B cell (primary cell): Measurements from ENCODE around the gene MYG1. TPM values are rescaled to one million over a fixed set of nuclear protein-coding genes. Genes with fewer than 3 reads are reported as not detected.

ENCODE experiments used
- ATAC-seq: fragments of 200-7000 bp; cut with Tn5 transposase; one replicate; pipeline ENCODE4 v1.10.0; 2021; ENCODE audit warnings: low read depth, mild to moderate bottlenecking, moderate number of reproducible peaks, moderate library complexity
- CTCF ChIA-PET: fragments of 350-600 bp; sonication (Branson Sonifier 250); formaldehyde crosslinking; loops from one replicate; lab custom pipeline; 2021; ENCODE audit warnings: antibody characterized with exemption, inconsistent platforms; lab: Charles Lee
- POLR2A ChIA-PET: fragments of 350-600 bp; sonication (Branson Sonifier 250); formaldehyde crosslinking; loops from one replicate; lab custom pipeline; 2021; ENCODE audit warnings: antibody characterized with exemption; lab: Charles Lee
- DNase-seq: peaks from one replicate; pipeline ENCODE4 v3.0.0; 2013
- H2AFZ ChIP-seq: 2 replicates; pipeline ENCODE4 v1.6.1; 2012; ENCODE audit warnings: mild to moderate bottlenecking, low read depth, low read length; ENCODE audit not compliant: insufficient read depth, poor library complexity, severe bottlenecking
- H3K27ac ChIP-seq, 2 donors: 1 replicate in 1 of 2; 2 replicates in 1 of 2; pipeline ENCODE4 v1.5.1; 2012 to 2013; ENCODE audit warnings: low read length in 2 of 2, mild to moderate bottlenecking in 2 of 2, moderate library complexity in 1 of 2
- H3K27me3 ChIP-seq, 4 experiments: fragments of 200-600 bp in 1 of 4; sonication (generic) in 1 of 4; replicated peaks in 1 of 4; 1 replicate in 2 of 4; 2 replicates in 2 of 4; pipeline versions ENCODE4 v1.6.1 to v1.7.0; 2013 to 2016; ENCODE audit warnings: low read length in 3 of 4, mild to moderate bottlenecking in 2 of 4, mixed read lengths in 1 of 4, moderate library complexity in 1 of 4; ENCODE audit not compliant: insufficient read depth in 4 of 4, control insufficient read depth in 3 of 4; ENCODE audit errors: control extremely low read depth in 1 of 4
- H3K36me3 ChIP-seq, 2 experiments: replicated peaks in 1 of 2; 1 replicate in 1 of 2; 2 replicates in 1 of 2; pipeline versions ENCODE4 v1.6.1 to v1.7.1; 2013; ENCODE audit warnings: low read length in 1 of 2; ENCODE audit not compliant: insufficient read depth in 2 of 2, control insufficient read depth in 1 of 2; ENCODE audit errors: control extremely low read depth in 1 of 2, extremely low read depth in 1 of 2
- H3K4me1 ChIP-seq, 2 donors: fragments of 200-600 bp in 1 of 2; sonication (generic) in 1 of 2; 1 replicate in 1 of 2; 2 replicates in 1 of 2; pipeline versions ENCODE4 v1.5.1 to v1.6.1; 2013 to 2017; ENCODE audit warnings: low read length in 2 of 2; ENCODE audit not compliant: control insufficient read depth in 2 of 2, insufficient read depth in 2 of 2
- H3K4me2 ChIP-seq: replicated peaks from 2 replicates; pipeline ENCODE3; 2012; ENCODE audit warnings: mild to moderate bottlenecking, low read depth, low read length; ENCODE audit not compliant: poor library complexity, severe bottlenecking
- H3K4me3 ChIP-seq, 5 experiments: fragments of 200-600 bp in 1 of 5; sonication (generic) in 1 of 5; 1 replicate in 3 of 5; 2 replicates in 2 of 5; pipeline versions ENCODE4 v1.5.1 to v1.7.0; 2011 to 2016; ENCODE audit warnings: low read length in 4 of 5, mild to moderate bottlenecking in 4 of 5, low read depth in 2 of 5, control low read depth in 1 of 5, moderate library complexity in 1 of 5; ENCODE audit not compliant: insufficient read depth in 1 of 5; ENCODE audit errors: control extremely low read depth in 1 of 5, extremely low read depth in 1 of 5
- H3K79me2 ChIP-seq: fragments of 200-600 bp; sonication (generic); one replicate; pipeline ENCODE4 v1.6.0; 2016; ENCODE audit warnings: low read length; ENCODE audit not compliant: control insufficient read depth, insufficient read depth
- H3K9ac ChIP-seq: fragments of 200-600 bp; sonication (generic); 2 replicates; pipeline ENCODE4 v1.6.1; 2017; ENCODE audit warnings: mild to moderate bottlenecking, low read length, moderate library complexity
- H3K9me3 ChIP-seq, 3 donors: one replicate each; pipeline versions ENCODE4 v1.6.1 to v1.7.1; 2013; ENCODE audit warnings: low read length in 2 of 3; ENCODE audit not compliant: control insufficient read depth in 2 of 3, insufficient read depth in 1 of 3; ENCODE audit errors: control extremely low read depth in 1 of 3
- H4K20me1 ChIP-seq: 2 replicates; pipeline ENCODE4 v1.6.0; 2012; ENCODE audit warnings: mild to moderate bottlenecking, low read length; ENCODE audit not compliant: insufficient read depth, control insufficient read depth, poor library complexity, severe bottlenecking
- H3K27ac Mint-ChIP-seq: one replicate; pipeline ENCODE4 v1.8.0; 2021; ENCODE audit warnings: mixed read lengths
- H3K27me3 Mint-ChIP-seq: one replicate; pipeline ENCODE4 v1.8.0; 2021; ENCODE audit warnings: mixed read lengths
- H3K4me1 Mint-ChIP-seq: one replicate; pipeline ENCODE4 v1.8.0; 2021; ENCODE audit warnings: mixed read lengths
- H3K4me3 Mint-ChIP-seq: one replicate; pipeline ENCODE4 v1.8.0; 2021; ENCODE audit warnings: mixed read lengths
- H3K9me3 Mint-ChIP-seq: one replicate; pipeline ENCODE4 v1.8.0; 2022; ENCODE audit warnings: mixed read lengths; ENCODE audit not compliant: insufficient read depth
- CTCF ChIP-seq: fragments of 200-600 bp; IDR thresholded peaks from one replicate; pipeline ENCODE4 v1.8.0; 2022; ENCODE audit warnings: antibody characterized with exemption, mild to moderate bottlenecking
- EZH2 ChIP-seq: IDR thresholded peaks from 2 replicates; pipeline ENCODE4 v1.6.1; 2012; ENCODE audit warnings: borderline replicate concordance, low read depth, mild to moderate bottlenecking, moderate library complexity, low read length; ENCODE audit not compliant: insufficient read depth, poor library complexity, severe bottlenecking
- WGBS: methylation state at CpG from one replicate; pipeline ENCODE4 v1.1.5; 2013; ENCODE audit warnings: missing lambda C conversion rate; ENCODE audit not compliant: insufficient coverage; 5-methylcytosine and 5-hydroxymethylcytosine counted together
- intact Hi-C: fragments of 100-400 bp; cut with micrococcal nuclease; formaldehyde crosslinking; loops from one replicate; pipeline ENCODE4 v1.10.0; 2022
- polyA plus RNA-seq: library from polyadenylated mRNA; depleted of rRNA; stranded (reverse); fragments of >200 nt; gene quantifications from 2 replicates; pipeline ENCODE4 v1.2.3, GENCODE V29; 2012
- total RNA-seq, 2 donors: library from RNA; stranded (reverse); fragments of 120-200 nt in 1 of 2; gene quantifications; 1 replicate in 1 of 2; 2 replicates in 1 of 2; pipeline versions ENCODE4 v1.2.3 to v1.2.4, GENCODE V29; 2013 to 2022

Gene MYG1
- total and polyA plus RNA-seq, 2 donors (not counting 1 experiment from before 2014, with no cell fraction given), result 46.4 to 48.4 TPM

GRCh38 chr12:53326460-53327185 lies 27.1 kb downstream of the MYG1 start:
- TF ChIP-seq EZH2 (no peak), CTCF (no peak)
- POLR2A ChIA-PET, result interaction anchor here (4.0 kb wide), 1 partner anchor 18 kb away, joined by 21 read pairs; no protein-coding TSS in a partner anchor

More at GRCh38 chr12:53326460-53327185, 27.1 kb downstream of the MYG1 start:
- Histone ChIP-seq H3K9me3 (no peaks in the 10 kb centered on the region), H3K4me1 (peaks cover 17 to 27% of the 10 kb centered on the region in 2 donors), H3K4me2 (peak overlapping the region; percentile 100), H3K4me3 (peak overlapping the region in 1 of 5 experiments; percentile 78), H3K79me2 (peaks cover 7% of the 10 kb centered on the region), H3K27me3 (peaks cover 0 to 29% (median 8%) of the 10 kb centered on the region in 4 experiments), H4K20me1 (no peaks in the 10 kb centered on the region), H3K9ac (peak overlapping the region; percentile 81), H3K36me3 (no peaks in the 10 kb centered on the region), H2AFZ (no peak overlapping the region), H3K27ac (no peak overlapping the region)
- no peak for DNase-seq
- CTCF ChIA-PET, result interaction anchor here (0.5 to 15.1 kb wide), 11 partner anchors 9 to 183 kb away, joined by 3 to 353 read pairs (median 4); partner anchors contain the start of gene TARBP2
- no peak for ATAC-seq
- H3K4me1 Mint-ChIP-seq, result peaks cover 22% of the 10 kb centered on the region
- H3K27me3 Mint-ChIP-seq, result peaks cover 22% of the 10 kb centered on the region
- peak overlapping the region; percentile 83 for H3K4me3 Mint-ChIP-seq
- peak overlapping the region; percentile 84 for H3K27ac Mint-ChIP-seq
- intact Hi-C loops, result loop anchor here (10.0 kb wide), 2 partner anchors 252 to 298 kb away; partner anchors contain the start of genes ATF7 and SPRYD3
- WGBS, result 88% methylated on average over 5 of the region's 8 CpGs
- no peaks in the 10 kb centered on the region for H3K9me3 Mint-ChIP-seq
